GM19023 (cell line): ENCODE measurements around the gene KLHL4.
"Not testable (repeated sequence)": the region's sequence is repeated elsewhere in the genome, so short reads cannot be mapped to it uniquely, and the experiment has no call there.

Source experiments
- ATAC-seq: cut with Tn5 transposase; IDR thresholded peaks from one replicate; pipeline ENCODE4 v1.9.1; 2021; ENCODE audit warnings: mild to moderate bottlenecking, moderate library complexity; ENCODE audit not compliant: unreplicated experiment

Gene KLHL4, protein sequence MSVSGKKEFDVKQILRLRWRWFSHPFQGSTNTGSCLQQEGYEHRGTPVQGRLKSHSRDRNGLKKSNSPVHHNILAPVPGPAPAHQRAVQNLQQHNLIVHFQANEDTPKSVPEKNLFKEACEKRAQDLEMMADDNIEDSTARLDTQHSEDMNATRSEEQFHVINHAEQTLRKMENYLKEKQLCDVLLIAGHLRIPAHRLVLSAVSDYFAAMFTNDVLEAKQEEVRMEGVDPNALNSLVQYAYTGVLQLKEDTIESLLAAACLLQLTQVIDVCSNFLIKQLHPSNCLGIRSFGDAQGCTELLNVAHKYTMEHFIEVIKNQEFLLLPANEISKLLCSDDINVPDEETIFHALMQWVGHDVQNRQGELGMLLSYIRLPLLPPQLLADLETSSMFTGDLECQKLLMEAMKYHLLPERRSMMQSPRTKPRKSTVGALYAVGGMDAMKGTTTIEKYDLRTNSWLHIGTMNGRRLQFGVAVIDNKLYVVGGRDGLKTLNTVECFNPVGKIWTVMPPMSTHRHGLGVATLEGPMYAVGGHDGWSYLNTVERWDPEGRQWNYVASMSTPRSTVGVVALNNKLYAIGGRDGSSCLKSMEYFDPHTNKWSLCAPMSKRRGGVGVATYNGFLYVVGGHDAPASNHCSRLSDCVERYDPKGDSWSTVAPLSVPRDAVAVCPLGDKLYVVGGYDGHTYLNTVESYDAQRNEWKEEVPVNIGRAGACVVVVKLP

GRCh38 chrX:87517571-87518141 lies at the start of gene KLHL4:
KLHL4 (plus strand) TSS chrX:87517802; CDS start chrX:87517894, 92 bp downstream.
- ATAC-seq: no peak

GRCh38 chrX:87468941-87469340 lies 48.7 kb upstream of the KLHL4 start:
- no peak for ATAC-seq

- no peak for ATAC-seq
Observed at GRCh38 chrX:87475793-87476192, 41.8 kb upstream of the KLHL4 start.

DNA sequence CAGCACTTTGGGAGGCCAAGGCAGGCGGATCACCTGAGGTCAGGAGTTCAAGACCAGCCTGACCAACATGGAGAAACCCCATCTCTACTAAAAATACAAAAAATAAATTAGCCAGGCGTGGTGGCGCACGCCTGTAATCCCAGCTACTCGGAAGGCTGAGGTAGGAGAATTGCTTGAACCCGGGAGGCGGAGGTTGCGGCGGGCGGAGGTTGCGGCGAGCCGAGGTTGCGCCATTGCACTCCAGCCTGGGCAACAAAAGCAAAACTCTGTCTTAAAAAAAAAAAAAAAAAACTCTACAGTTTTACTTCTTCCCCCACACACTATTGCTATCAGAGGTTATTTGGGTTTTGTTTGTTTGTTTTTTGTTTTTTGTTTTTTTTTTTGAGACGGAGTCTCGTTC lies 38.9 kb upstream of the KLHL4 start:
- not testable (repeated sequence) for ATAC-seq

- no peak for ATAC-seq
Observed at GRCh38 chrX:87489071-87489470, 28.5 kb upstream of the KLHL4 start.

DNA sequence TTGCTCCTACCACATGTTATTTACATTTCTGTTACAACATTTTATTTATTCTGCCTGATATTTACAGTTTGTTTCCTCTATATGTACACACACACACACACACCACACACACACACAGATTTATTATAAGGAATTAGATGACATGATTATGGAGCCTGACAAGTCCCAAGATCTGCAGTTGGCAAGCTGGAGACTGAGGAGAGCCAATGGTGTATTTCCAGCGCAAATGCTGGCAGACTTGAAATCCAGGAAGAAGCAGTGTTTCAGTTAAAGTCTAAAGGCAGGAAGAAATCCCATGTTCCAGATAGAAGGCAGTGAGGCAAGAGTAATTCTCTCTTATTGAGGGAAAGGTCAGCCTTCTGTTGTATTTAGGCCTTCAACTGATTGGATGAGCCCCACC lies 1.8 kb upstream of the KLHL4 start:
- ATAC-seq: no peak

GRCh38 chrX:87516717-87517121 lies 883 bp upstream of the KLHL4 start:
- no peak for ATAC-seq

GRCh38 chrX:87518504-87518903 lies 902 bp downstream of the KLHL4 start:
- no peak for ATAC-seq

DNA sequence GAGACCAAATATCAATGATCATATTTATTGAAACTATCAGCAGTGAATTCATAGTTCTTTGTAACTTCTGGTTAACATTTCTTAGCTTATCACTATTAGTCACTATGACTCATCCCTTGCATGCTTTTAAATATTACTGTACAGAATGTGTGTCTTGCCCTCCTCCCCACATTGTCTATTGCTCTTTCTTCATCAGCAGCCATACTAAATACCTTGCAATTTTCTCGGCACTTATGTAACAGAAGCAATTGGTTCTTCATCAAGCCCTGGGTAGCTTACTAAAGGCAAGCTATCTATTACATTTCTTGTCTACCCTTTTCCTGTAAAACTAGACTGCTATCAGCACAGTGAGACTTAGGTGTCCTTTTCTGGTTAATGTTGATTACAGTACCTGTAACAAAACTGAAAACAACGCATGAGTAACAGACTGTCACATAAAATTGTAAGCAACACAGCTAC lies 8.2 kb downstream of the KLHL4 start:
- no peak for ATAC-seq

- ATAC-seq: no peak
Observed at GRCh38 chrX:87526281-87526680, 8.7 kb downstream of the KLHL4 start.

GRCh38 chrX:87528487-87528886 lies 10.9 kb downstream of the KLHL4 start:
- ATAC-seq: no peak

- ATAC-seq: no peak
Observed at GRCh38 chrX:87571964-87572363, 54.4 kb downstream of the KLHL4 start.

DNA sequence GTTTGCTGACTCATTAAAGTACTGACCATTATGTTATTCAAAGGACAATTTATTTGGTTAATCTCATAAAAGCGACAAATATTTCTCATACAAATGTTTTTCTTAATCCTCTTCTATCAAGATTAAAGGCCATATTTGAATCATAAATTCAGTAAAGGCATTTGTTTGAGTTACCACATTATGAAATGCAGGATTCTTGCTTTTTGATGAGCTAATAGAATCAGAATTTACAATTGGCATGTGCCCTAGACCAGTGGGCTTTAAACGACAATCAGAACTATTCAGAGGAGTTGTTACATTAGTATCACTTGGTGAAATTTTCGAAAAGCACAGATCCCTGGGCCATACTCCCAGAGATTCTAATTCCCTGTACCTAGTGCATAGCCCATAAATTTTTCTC lies 55.3 kb downstream of the KLHL4 start:
- no peak for ATAC-seq

DNA sequence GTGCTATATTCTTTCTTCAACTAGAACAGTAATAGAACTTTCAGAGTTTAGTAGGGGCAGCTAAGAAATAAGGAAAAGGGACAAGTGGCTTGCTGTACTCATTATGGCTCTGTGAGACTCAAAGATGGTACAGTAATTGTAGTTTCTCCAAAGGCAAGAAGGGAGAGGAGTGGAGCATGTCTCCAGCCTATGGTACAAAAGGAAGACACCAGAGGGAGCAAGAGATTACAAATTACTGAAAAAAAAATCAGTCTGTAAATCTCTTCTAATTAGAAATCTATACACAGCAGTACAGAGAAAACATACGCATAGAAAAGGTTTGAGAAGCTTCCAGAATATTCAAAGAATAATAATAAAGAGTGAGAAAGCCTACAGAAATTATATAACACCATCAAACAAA lies 61.4 kb downstream of the KLHL4 start:
- ATAC-seq: no peak

DNA sequence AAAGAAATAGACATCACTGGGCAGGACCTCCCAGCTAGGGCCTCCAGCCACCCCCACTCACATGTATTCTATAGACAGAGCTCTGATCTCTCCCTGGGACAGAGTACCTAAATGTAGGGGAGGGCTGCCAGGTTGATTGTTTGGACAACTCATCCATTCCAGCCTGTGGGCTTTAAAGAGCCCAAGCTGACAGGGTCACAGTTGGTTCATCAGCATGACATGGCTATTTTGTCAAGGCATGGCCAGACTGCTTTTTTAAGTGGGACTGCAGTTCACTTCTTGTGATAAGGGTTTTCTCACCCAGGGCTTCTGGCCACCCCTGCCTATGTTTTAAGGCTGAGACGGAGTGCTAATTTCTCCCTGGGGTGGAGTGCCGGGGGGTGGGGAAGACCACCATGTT lies 63.3 kb downstream of the KLHL4 start:
- ATAC-seq: no peak

DNA sequence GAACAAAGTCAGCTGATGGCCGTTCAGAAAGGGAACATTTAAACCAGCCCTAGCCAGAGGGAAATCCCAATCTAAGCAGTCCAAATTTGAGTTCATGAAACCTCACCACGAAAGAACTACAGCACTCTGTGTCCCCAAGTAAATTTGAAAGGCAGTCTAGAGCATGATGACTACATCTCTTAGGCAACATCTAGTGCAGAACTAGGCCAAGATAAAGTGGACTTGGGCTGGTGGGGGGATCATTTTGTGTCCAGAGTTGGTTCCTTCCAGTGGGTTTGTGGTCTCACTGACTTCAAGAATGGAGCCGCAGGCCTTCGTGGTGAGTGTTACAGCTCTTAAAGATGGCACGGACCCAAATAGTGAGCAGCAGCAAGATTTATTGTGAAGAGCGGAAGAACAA lies 64.9 kb downstream of the KLHL4 start:
- no peak for ATAC-seq

- ATAC-seq: no peak
Observed at GRCh38 chrX:87583679-87584078, 66.1 kb downstream of the KLHL4 start.

DNA sequence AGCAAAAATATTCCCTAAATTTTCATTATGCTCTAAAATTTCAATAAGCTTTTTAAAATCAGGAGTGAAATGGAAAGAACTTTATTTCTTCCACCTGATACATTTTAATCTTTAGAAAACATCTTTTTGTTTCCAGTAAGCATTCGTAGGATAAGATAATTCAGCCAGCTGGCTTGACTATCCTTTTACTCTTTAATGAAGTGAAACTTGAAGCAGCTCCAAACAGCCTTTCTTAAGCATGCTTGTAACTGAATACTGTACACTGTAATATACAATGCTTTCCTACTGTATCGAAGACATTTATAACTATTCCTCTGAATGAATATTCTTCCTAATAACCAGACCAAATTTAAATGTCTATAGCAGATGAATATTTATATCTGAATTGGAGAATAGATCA lies 98.8 kb downstream of the KLHL4 start:
- no peak for ATAC-seq

DNA sequence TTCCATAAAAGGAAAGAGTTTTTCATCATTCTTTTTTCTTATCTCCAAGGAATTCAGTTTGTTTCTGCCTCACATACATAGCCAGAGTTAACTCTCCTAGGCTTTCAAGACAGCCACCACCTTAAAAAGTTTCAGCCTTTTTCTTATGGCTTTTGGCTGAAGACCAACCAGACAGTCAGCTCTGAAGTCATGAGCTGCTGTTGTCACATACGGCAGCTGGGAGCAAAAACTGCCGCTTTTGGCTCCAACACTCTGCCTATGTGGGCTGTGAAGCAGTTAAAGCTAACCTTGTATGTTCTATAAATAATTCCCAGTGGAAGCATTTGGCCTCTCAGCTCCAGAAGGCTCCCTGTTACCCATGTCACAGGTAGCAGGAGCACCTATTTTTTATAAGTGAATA lies 104.1 kb downstream of the KLHL4 start:
- no peak for ATAC-seq

GRCh38 chrX:87626996-87627395 lies 109.4 kb downstream of the KLHL4 start:
- no peak for ATAC-seq

DNA sequence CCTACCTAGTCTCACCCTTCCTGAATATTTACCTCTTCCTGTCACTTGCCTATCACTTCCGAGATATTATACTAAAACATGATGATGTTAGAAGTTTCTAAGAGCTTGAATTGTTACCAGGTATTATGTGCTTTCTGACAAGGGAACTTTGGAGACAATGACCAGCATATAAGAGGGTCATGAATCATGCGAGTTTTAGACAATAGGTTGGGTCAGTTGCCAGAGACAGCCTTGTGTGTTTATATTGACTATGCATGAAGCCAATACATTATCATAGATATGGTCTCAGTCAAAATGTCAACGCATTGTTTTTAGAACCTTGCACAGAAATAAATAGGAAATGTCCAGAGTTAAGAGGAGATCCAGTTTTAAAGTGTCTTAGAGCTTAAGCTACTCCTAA lies 116.8 kb downstream of the KLHL4 start:
- no peak for ATAC-seq

DNA sequence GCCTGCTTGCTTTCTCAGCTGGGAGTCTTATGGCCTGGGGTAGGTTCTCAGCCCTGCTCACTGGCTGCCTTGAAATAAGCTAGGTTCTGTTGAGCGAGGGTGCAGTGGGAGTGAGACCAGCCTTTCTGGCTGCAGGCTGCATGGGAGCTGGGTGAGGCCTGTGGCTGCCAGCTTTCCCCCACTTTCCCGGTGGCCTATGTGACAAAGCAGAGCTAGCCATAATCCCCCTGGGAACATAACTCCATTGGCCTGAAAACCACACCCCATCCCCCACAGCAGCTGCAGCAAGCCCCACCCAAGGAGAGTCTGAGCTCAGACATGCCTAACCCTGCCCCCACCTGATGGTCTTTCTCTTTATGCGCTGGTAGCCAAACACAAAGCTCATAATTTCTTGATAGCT lies 118.9 kb downstream of the KLHL4 start:
- ATAC-seq: no peak
